Activated T-cell treated with anti-CD3 and anti-CD28 coated beads, Interleukin-2, amount 50 U/mL, for 72 hours (primary cell): ENCODE data around the gene RTL10. TPM values are rescaled to one million over a fixed set of nuclear protein-coding genes. Genes with fewer than 3 reads are reported as not detected.

Experiments used
- ATAC-seq, 2 donors: fragments of 150-1000 bp; cut with Tn5 transposase; replicated peaks in 1 of 2; 2 replicates each; pipeline ENCODE4 v1.10.0; 2021; ENCODE audit warnings: moderate library complexity in 2 of 2, mild to moderate bottlenecking in 1 of 2
- DNase-seq, 2 donors: peaks; one replicate each; pipeline ENCODE4 v3.0.0; 2021 to 2022; ENCODE audit warnings: mixed read lengths in 1 of 2
- H3K27ac Mint-ChIP-seq: one replicate; pipeline ENCODE4 v1.8.0; 2022; ENCODE audit warnings: mild to moderate bottlenecking, moderate library complexity, mixed read lengths
- H3K27me3 Mint-ChIP-seq: one replicate; pipeline ENCODE4 v1.8.0; 2022; ENCODE audit warnings: low read depth, mixed read lengths
- H3K36me3 Mint-ChIP-seq, 2 donors: one replicate each; pipeline ENCODE4 v1.8.0; 2022; ENCODE audit warnings: mixed read lengths in 2 of 2, mild to moderate bottlenecking in 1 of 2; ENCODE audit not compliant: insufficient read depth in 2 of 2
- H3K4me1 Mint-ChIP-seq: one replicate; pipeline ENCODE4 v1.8.0; 2022; ENCODE audit warnings: low read depth, mixed read lengths
- H3K4me3 Mint-ChIP-seq, 2 donors: one replicate each; pipeline ENCODE4 v1.8.0; 2022; ENCODE audit warnings: mild to moderate bottlenecking in 2 of 2, mixed read lengths in 2 of 2, moderate library complexity in 2 of 2
- H3K9me3 Mint-ChIP-seq, 2 donors: one replicate each; pipeline ENCODE4 v1.8.0; 2022; ENCODE audit warnings: mixed read lengths in 2 of 2
- total RNA-seq, 2 donors: library from RNA; stranded (reverse); gene quantifications; one replicate each; pipeline ENCODE4 v1.2.3, GENCODE V29; 2022

RTL10 gene
- total RNA-seq, 2 donors from 2014 or later: 15.0 to 16.3 TPM

DNA sequence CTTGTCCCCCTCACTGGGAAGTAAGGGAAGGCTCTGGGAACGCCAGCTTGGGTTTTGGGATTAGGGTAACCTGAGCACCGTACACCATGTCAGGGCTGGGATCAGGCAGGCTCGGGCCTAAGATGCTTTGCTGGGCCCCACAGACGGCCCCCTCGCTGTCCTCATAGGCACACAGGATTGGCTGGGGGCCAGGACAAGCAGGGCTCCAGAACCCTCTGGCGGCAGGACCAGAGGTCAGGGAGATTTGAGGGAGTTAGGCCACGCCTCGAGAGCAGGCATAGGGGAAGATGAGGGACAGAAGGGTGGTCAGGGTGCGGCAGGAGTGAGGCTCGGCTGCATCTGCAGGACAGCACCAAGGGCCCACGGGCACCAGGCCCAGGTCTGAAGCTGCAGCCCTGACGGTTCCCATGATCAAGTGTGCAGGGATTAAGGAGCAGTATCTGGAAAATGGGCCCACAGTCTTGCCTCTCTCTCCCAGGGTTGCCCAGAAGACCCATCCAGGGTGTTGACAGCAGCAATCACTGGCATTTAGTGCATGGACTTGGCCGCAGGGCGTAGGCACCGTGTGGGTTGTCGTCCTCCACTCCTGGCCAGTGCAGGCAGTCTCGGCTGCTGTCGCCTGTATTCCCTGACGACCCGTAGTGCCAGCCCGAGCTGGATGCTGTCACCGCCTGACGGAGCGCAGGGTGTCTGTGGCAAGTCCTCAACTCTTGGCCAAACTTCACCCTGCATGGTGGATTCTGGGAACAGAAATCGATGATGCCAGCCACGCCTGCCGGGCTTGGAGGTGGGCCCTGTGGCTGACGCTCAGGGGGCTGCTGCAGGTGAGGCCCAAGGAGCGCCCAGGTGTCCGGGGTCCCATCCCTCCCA is 15.7 kb upstream of the RTL10 start:
- H3K9me3 Mint-ChIP-seq: no peaks in the 10 kb centered on the region
- ATAC-seq: no peak

DNA sequence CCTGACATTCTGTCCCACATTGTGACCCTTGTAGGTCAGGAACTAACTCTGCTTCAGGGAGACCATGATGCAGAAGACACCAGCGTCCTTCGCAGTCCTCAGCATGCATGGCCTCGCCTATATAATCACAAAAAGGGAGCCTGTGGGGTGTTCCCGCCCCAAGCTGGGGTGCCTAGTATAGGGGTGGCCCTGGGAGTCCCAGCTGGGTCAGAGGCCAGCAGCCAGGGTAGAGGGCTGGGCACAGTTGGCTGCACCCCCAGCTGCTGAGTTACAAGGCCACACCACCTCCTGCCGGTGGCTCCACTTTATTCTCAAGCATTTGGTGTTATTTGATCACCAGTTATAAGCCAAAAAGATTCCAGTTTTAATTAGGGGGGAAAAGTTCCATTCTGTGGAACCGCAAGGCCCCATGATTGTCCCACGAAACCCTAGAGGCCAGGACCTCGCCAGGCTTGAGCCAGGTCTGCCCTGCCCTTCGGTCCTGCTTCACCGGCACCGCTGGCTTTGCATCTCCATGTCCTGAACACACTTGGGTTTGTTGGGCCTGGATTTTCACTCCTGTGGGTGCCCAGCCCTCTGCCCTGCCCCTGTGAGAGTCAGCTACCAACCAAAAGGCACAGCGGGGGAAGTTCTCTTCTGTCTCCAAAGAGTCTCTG is 15.0 kb upstream of the RTL10 start:
- Mint-ChIP-seq H3K27me3 (no peaks in the 10 kb centered on the region), H3K27ac (no peak overlapping the region), H3K4me3 (no peak overlapping the region), H3K4me1 (no peaks in the 10 kb centered on the region), H3K9me3 (no peaks in the 10 kb centered on the region), H3K36me3 (no peaks in the 10 kb centered on the region)
- DNase-seq: no peak
- no peak for ATAC-seq

More for the DNA sequence above, 15.7 kb upstream of the RTL10 start:
- Mint-ChIP-seq H3K4me1 (no peaks in the 10 kb centered on the region), H3K27ac (no peak overlapping the region), H3K27me3 (no peaks in the 10 kb centered on the region), H3K4me3 (no peak overlapping the region), H3K36me3 (no peaks in the 10 kb centered on the region)
- no peak for DNase-seq

DNA sequence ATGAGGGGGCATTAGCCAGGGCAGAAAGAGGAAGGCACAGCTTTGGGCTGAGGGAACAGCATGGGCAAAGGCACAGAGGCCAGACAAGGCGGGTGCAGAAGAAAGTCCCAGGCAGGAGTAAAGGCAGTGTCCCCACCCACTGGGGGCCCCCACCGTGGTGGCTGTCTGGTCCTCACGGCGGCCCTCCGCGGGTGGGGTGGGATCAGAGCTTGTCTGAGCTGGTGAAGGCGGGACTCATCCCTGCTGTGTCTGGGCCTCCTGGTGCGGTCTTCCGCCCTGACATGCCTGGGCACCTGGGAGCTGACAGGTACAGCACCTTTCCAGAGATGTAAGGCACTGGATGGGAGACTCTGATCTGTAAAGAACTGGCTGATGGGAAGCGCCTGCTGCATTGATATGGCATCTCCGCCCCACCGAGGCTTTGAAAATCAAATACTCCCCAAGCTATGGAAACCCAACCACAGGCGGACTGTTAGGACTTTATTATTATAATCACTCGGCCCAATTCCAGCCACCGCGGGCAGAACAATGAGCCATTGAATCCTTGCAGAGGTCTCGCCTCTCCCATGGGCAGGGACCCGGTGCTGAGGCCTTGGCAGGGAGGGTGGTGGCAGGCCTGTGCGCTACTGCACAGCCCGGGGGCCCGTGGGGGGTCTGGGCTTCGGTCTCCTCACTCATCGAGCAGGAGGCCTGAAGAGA is 14.2 kb upstream of the RTL10 start:
- ATAC-seq (no peak), DNase-seq (no peak)
- no peaks in the 10 kb centered on the region for H3K4me1 Mint-ChIP-seq
- no peaks in the 10 kb centered on the region for H3K27me3 Mint-ChIP-seq
- H3K9me3 Mint-ChIP-seq: no peaks in the 10 kb centered on the region
- H3K27ac Mint-ChIP-seq: no peak overlapping the region
- H3K36me3 Mint-ChIP-seq: no peaks in the 10 kb centered on the region
- no peak overlapping the region for H3K4me3 Mint-ChIP-seq

DNA sequence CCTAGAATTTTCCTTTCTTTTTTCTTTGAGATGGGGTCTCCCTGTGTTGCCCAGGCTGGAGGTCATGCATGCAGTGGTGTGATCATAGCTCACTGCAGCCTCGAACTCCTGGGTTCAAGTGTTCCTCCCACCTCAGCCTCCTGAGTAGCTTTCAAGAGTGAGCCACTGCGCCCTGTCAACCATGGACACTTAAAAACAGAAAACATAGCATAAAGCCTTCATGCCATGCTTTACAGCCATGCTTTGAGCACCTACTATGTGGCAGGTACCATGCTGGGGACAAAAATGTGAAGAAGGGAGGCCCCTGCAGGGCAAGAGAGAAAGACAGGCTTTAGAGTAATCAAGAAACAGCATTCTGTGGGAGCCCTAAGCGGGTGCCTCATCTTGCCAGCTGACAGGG is 13.7 kb upstream of the RTL10 start:
- no peak overlapping the region for H3K4me3 Mint-ChIP-seq
- no peaks in the 10 kb centered on the region for H3K27me3 Mint-ChIP-seq
- no peak for DNase-seq
- no peak for ATAC-seq
- no peaks in the 10 kb centered on the region for H3K4me1 Mint-ChIP-seq
- H3K9me3 Mint-ChIP-seq: no peaks in the 10 kb centered on the region
- no peaks in the 10 kb centered on the region for H3K36me3 Mint-ChIP-seq
- H3K27ac Mint-ChIP-seq: no peak overlapping the region

DNA sequence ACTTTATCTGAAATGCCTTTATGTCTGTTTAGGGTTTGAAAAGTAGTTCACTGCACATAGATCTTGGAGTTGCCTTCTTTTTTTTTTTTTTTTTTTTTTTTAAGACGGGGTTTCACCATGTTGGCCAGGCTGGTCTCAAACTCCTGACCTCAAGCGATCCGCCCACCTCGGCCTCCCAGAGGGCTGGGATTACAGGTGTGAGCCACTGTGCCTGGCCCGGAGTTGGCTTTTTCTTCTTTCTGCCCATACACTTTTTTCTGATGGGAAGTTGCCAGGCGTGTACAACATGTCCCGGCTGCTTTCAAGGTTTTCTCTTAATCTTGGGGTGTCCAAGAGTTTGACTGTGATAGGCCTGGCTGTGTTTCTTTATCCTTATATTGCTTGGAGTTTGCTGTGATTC is 12.9 kb upstream of the RTL10 start:
- ATAC-seq (no peak), DNase-seq (no peak)
- H3K4me1 Mint-ChIP-seq: no peaks in the 10 kb centered on the region
- H3K4me3 Mint-ChIP-seq: no peak overlapping the region
- H3K27ac Mint-ChIP-seq: no peak overlapping the region
- H3K27me3 Mint-ChIP-seq: no peaks in the 10 kb centered on the region
- H3K9me3 Mint-ChIP-seq: no peaks in the 10 kb centered on the region
- no peaks in the 10 kb centered on the region for H3K36me3 Mint-ChIP-seq

DNA sequence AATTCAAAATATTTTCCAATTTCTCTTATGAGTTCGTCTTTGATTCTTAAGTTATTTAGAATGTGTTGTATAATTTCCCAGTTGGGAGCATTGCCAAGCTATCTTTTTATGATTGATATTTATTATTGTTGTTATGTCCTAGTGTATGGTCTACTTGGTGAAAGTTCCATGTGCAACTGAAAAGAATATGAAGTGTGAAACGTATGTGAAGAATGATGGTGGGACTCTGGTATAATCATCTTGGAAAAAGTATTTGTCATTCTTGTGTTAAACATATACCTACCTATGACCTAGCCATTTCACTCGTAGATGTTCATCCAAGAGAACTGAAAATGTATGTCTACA is 12.0 kb upstream of the RTL10 start:
- DNase-seq (no peak), ATAC-seq (no peak)
- Mint-ChIP-seq H3K9me3 (no peaks in the 10 kb centered on the region), H3K4me3 (no peak overlapping the region), H3K27ac (no peak overlapping the region), H3K36me3 (no peaks in the 10 kb centered on the region), H3K27me3 (no peaks in the 10 kb centered on the region), H3K4me1 (no peaks in the 10 kb centered on the region)

DNA sequence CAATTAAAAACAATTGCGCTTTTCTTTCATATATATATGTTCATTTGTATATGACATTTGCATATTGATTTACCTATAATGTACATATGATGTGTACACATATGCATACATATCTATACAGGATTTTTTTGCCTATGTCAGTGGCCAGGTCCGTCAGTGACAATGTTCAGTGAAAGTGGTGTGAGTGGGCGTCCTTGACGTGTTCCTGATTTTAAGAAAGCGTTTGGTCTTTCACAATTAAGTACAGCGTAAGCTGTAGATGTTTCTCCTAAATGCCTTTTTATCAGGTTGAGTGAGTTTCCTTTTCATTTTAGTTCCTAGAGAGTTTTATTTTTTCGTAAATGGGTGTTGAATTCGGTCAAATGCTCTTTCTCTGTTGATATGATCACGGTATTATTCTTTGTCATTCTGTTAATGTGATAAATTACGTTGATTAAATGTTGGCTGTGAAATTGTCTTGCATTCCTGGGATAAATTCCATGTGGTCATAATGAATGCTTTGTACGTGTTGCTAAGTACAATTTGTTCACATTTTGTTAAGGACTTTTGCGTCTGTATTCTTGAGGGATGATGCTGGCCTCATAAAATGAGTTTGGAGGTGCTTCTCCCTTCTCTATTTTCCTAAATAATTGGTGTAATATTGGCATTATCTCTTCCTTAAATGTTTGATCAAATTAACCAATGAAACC is 10.6 kb upstream of the RTL10 start:
- Mint-ChIP-seq H3K36me3 (peaks cover 0 to 1% of the 10 kb centered on the region in 2 donors), H3K9me3 (no peaks in the 10 kb centered on the region), H3K4me3 (no peak overlapping the region), H3K4me1 (no peaks in the 10 kb centered on the region), H3K27ac (no peak overlapping the region), H3K27me3 (no peaks in the 10 kb centered on the region)
- no peak for ATAC-seq
- DNase-seq: no peak

DNA sequence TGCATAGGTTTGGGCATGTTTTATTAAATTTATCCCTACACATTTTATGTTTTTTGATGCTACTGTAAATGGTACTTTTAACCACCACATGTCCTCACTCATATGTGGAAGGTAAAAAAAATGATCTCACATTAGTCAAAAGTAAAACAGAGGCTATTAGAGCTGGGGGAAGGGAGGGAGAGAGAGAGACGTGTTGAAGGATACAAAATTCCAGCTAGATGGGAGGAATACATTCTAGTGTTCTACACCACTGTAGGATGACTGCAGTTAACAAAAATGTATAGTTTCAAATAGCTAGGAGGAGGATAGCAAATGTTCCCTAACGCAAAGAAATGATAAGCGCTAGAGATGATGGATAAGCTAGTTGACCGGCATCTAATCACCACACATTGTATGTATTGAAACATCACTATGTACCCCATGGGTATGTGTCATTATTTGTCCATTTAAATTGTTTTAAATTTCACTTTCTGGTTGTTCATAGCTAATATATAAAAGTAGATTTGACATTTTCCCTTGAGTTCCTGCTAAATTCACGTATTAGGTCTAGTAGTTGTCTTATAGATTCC is 9.9 kb upstream of the RTL10 start:
- H3K4me3 Mint-ChIP-seq: no peak overlapping the region
- H3K27ac Mint-ChIP-seq: no peak overlapping the region
- H3K27me3 Mint-ChIP-seq: no peaks in the 10 kb centered on the region
- H3K36me3 Mint-ChIP-seq: peaks cover 0 to 1% of the 10 kb centered on the region in 2 donors
- no peaks in the 10 kb centered on the region for H3K4me1 Mint-ChIP-seq
- DNase-seq (no peak), ATAC-seq (no peak)
- no peaks in the 10 kb centered on the region for H3K9me3 Mint-ChIP-seq

DNA sequence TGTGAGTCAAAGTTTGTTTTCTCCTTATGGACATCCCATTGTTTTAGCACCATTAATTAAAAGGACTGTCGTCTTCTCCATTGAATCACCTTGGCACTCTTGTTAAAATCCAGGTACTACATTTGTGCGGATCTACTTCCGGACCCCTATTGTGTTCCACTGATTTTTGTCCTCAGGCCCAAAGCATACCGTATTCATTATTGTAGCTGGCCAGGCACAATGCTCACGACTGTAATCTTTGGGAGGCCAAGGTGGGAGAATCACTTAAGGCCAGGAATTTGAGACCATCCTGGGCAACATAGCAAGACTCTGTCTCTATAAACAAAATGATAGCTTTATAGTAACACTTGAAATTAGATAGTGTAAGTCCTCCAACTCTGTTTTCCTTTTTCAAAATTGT is 8.9 kb upstream of the RTL10 start:
- Mint-ChIP-seq H3K36me3 (peaks cover 0 to 1% of the 10 kb centered on the region in 2 donors), H3K27ac (no peak overlapping the region), H3K27me3 (no peaks in the 10 kb centered on the region), H3K4me3 (no peak overlapping the region), H3K9me3 (no peaks in the 10 kb centered on the region), H3K4me1 (no peaks in the 10 kb centered on the region)
- no peak for ATAC-seq
- no peak for DNase-seq

DNA sequence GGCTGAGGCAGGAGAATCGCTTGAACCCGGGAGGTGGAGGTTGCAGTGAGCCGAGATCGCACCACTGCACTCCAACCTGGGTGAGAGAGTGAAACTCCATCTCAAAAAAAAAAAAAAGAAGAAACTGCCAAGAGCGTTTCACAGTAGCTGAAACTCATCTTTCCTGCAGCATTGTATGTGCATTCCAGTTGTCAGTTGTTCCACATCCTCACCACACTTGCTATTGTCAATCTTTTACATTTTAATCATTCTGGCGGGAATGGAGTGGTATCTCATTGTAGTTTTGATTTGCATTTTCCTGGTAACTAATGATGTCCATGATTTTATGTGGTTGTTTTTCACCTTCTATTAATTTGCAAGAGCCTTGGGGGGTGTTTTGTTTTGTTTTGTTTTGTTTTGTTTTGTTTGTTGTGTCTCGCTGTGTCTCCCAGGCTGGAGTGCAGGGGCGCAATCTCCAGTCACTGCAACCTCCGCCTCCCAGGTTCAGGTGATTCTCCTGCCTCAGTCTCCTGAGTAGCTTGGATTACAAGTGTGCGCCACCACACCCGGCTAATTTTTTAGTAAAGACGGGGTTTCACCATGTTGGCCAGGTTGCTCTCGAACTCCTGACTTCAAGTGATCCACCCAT is 8.1 kb upstream of the RTL10 start:
- Mint-ChIP-seq H3K36me3 (peaks cover 0 to 1% of the 10 kb centered on the region in 2 donors), H3K4me3 (no peak overlapping the region), H3K27me3 (no peaks in the 10 kb centered on the region), H3K4me1 (peaks cover 3% of the 10 kb centered on the region), H3K9me3 (no peaks in the 10 kb centered on the region), H3K27ac (no peak overlapping the region)
- ATAC-seq: no peak
- DNase-seq: no peak

DNA sequence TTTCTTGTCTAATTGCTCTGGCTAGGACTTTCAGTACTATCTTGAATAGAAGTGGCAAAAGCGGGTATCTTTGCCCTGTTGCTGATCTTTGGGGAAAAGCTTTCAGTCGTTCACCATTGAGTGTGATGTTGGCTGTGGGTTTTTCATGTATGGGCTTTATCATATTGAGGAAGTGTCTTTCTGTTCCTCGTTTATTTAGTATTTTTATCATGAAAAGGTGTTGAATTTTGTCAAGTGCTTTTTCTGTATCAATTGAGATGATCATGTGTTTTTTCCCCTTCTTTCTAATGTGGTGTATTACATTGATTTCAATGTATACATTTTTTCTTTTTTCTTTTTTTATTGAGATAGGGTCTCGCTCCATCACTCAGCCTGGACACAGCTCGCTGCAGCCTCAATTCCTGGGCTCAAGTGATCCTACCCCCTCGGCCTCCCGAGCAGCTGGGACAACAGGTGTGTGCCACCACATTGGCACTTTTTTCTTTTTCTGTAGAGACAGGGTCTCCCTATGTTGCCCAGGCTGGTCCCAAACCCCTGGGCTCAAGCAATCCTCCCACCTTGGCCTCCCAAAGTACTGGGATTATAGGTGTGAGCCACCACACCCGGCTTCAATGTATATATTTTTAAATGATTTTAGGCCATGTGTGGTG is 5.3 kb upstream of the RTL10 start:
- DNase-seq: no peak
- ATAC-seq: no peak
- H3K27ac Mint-ChIP-seq: no peak overlapping the region
- H3K36me3 Mint-ChIP-seq: peaks cover 0 to 1% of the 10 kb centered on the region in 2 donors
- H3K27me3 Mint-ChIP-seq: no peaks in the 10 kb centered on the region
- H3K9me3 Mint-ChIP-seq: no peaks in the 10 kb centered on the region
- peaks cover 23% of the 10 kb centered on the region for H3K4me1 Mint-ChIP-seq
- no peak overlapping the region for H3K4me3 Mint-ChIP-seq

DNA sequence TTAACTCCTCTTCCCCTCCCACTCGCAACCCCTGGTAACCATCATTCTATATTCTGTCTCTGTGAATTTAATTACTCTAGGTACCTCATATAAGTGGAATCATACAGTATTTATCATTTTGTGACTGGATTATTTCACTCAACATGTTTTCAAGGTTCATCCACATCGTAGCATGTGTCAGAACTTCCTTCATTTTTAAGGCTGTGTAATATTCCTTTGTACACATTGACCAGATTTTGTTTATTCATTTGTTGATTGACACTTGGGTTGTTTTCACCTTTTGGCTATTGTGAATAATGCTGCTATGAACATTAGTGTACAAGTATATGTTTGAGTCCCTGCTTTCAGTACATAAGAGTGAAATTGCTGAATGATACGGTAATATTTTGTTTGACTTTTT is 2.7 kb upstream of the RTL10 start:
- H3K4me3 Mint-ChIP-seq: peak overlapping the region in 1 of 2 donors; percentile 54
- H3K4me1 Mint-ChIP-seq: peaks cover 42% of the 10 kb centered on the region
- H3K27me3 Mint-ChIP-seq: no peaks in the 10 kb centered on the region
- no peaks in the 10 kb centered on the region for H3K9me3 Mint-ChIP-seq
- ATAC-seq (no peak), DNase-seq (no peak)
- H3K36me3 Mint-ChIP-seq: peaks cover 1 to 3% of the 10 kb centered on the region in 2 donors
- H3K27ac Mint-ChIP-seq: peak overlapping the region; percentile 97
